ENCODE data around the gene CXXC5.

DNA sequence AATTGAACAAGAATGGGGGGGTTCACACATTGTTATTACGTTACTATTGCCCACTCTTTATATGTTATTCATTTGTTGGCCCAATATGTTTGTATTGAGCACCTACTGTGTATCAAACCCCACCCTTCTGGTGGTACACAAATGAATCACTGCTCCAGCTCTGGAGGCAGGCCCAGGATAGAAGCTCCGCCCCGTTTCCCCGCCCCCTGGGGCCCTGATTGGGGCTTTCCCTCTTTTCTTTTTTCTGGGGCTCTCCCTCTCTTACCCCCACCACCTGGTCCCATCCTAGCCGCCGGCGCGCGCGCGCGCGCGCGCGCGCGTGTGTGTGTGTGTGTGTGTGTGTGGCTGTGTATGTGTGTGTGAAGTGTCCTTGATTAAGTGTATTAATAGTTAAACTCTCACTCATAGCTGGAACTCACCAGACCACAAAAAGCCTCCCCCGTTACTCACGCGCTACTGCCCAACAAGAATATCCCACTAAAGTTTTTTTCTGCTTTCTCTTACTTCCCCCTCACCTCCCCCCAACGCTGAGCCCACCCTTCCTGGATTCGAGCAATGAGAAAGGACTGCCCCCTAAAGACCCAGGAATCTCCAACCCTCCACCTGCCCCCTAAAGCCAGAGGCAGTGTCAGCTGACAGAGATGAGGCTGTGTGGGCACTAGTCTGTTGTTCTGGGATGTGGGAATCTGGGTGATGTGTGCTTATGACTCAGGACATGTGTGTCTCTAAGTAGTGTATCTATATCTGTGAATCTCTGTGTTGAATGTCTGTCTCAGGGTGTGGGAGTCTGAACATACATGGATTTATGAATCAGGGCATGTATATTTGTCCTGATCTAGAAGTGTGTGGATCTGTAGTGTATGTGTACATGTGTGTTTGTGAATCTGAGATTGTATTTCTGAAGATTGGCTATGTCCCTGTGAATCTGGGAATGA is 4.0 kb downstream of the CXXC5 start:
- TF ChIP-seq, protein P1, sequence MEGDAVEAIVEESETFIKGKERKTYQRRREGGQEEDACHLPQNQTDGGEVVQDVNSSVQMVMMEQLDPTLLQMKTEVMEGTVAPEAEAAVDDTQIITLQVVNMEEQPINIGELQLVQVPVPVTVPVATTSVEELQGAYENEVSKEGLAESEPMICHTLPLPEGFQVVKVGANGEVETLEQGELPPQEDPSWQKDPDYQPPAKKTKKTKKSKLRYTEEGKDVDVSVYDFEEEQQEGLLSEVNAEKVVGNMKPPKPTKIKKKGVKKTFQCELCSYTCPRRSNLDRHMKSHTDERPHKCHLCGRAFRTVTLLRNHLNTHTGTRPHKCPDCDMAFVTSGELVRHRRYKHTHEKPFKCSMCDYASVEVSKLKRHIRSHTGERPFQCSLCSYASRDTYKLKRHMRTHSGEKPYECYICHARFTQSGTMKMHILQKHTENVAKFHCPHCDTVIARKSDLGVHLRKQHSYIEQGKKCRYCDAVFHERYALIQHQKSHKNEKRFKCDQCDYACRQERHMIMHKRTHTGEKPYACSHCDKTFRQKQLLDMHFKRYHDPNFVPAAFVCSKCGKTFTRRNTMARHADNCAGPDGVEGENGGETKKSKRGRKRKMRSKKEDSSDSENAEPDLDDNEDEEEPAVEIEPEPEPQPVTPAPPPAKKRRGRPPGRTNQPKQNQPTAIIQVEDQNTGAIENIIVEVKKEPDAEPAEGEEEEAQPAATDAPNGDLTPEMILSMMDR (IDR thresholded peaks at IDR 0.05) = no peak
- no peak for TF ChIP-seq POLR2A (IDR thresholded peaks at IDR 0.05)
- peak in 1 of 2 donors; percentile 18 for TF ChIP-seq POLR2AphosphoS5 (IDR thresholded peaks at IDR 0.05; ENCODE audit: insufficient read depth in 1 of 2, low read depth in 1 of 2)
